Measurements from ENCODE around the gene SCMH1.
"Not testable (repeated sequence)": the region's sequence is repeated elsewhere in the genome, so short reads cannot be mapped to it uniquely, and the experiment has no call there.

The SCMH1 gene

GRCh38 chr1:41251120-41251519 is 9.0 kb upstream of the SCMH1 start:
- in situ Hi-C loops (cut with MboI; ENCODE audit: low sequenced_read_pairs) = not testable (repeated sequence)

- in situ Hi-C loops (cut with MboI; ENCODE audit: low sequenced_read_pairs) = no loop called here
Measured at GRCh38 chr1:41249319-41249718, 7.2 kb upstream of the SCMH1 start.

- in situ Hi-C loops (cut with MboI; ENCODE audit: low sequenced_read_pairs) = no loop called here
Measured at GRCh38 chr1:41246568-41246967, 4.5 kb upstream of the SCMH1 start.

- in situ Hi-C loops (cut with MboI; ENCODE audit: low sequenced_read_pairs) = no loop called here
Measured at GRCh38 chr1:41245659-41246058, 3.6 kb upstream of the SCMH1 start.

GRCh38 chr1:41243079-41243385 is 926 bp upstream of the SCMH1 start:
- in situ Hi-C loops (cut with MboI; ENCODE audit: low sequenced_read_pairs) = no loop called here

GRCh38 chr1:41242342-41243078 is 404 bp upstream of the SCMH1 start:
- in situ Hi-C loops (cut with MboI; ENCODE audit: low sequenced_read_pairs) = no loop called here

GRCh38 chr1:41241354-41241748 is 755 bp downstream of the SCMH1 start:
- in situ Hi-C loops (cut with MboI; ENCODE audit: low sequenced_read_pairs) = no loop called here

- in situ Hi-C loops (cut with MboI; ENCODE audit: low sequenced_read_pairs) = no loop called here
Measured at GRCh38 chr1:41240781-41241353, 1.2 kb downstream of the SCMH1 start.

GRCh38 chr1:41239988-41240610 is 2.0 kb downstream of the SCMH1 start:
- in situ Hi-C loops (cut with MboI; ENCODE audit: low sequenced_read_pairs) = no loop called here

GRCh38 chr1:41238311-41238988 is 3.7 kb downstream of the SCMH1 start:
- in situ Hi-C loops (cut with MboI; ENCODE audit: low sequenced_read_pairs) = no loop called here

GRCh38 chr1:41236781-41237180 is 5.3 kb downstream of the SCMH1 start:
- in situ Hi-C loops (cut with MboI; ENCODE audit: low sequenced_read_pairs) = no loop called here

- in situ Hi-C loops (cut with MboI; ENCODE audit: low sequenced_read_pairs) = no loop called here
Measured at GRCh38 chr1:41235893-41236292, 6.2 kb downstream of the SCMH1 start.

- in situ Hi-C loops (cut with MboI; ENCODE audit: low sequenced_read_pairs) = no loop called here
Measured at GRCh38 chr1:41233708-41234107, 8.4 kb downstream of the SCMH1 start.

GRCh38 chr1:41232305-41232704 is 9.8 kb downstream of the SCMH1 start:
- in situ Hi-C loops (cut with MboI; ENCODE audit: low sequenced_read_pairs) = no loop called here

- in situ Hi-C loops (cut with MboI; ENCODE audit: low sequenced_read_pairs) = no loop called here
Measured at GRCh38 chr1:41230656-41231055, 11.4 kb downstream of the SCMH1 start.

GRCh38 chr1:41229219-41229618 is 12.9 kb downstream of the SCMH1 start:
- in situ Hi-C loops (cut with MboI; ENCODE audit: low sequenced_read_pairs) = not testable (repeated sequence)

- in situ Hi-C loops (cut with MboI; ENCODE audit: low sequenced_read_pairs) = no loop called here
Measured at GRCh38 chr1:41226815-41227434, 15.2 kb downstream of the SCMH1 start.

- in situ Hi-C loops (cut with MboI; ENCODE audit: low sequenced_read_pairs) = no loop called here
Measured at GRCh38 chr1:41225495-41225894, 16.6 kb downstream of the SCMH1 start.

- in situ Hi-C loops (cut with MboI; ENCODE audit: low sequenced_read_pairs) = no loop called here
Measured at GRCh38 chr1:41222496-41222895, 19.6 kb downstream of the SCMH1 start.

GRCh38 chr1:41221995-41222394 is 20.1 kb downstream of the SCMH1 start:
- in situ Hi-C loops (cut with MboI; ENCODE audit: low sequenced_read_pairs) = no loop called here

- in situ Hi-C loops (cut with MboI; ENCODE audit: low sequenced_read_pairs) = no loop called here
Measured at GRCh38 chr1:41218152-41218551, 24.0 kb downstream of the SCMH1 start.

GRCh38 chr1:41217441-41217840 is 24.7 kb downstream of the SCMH1 start:
- in situ Hi-C loops (cut with MboI; ENCODE audit: low sequenced_read_pairs) = no loop called here

Data from HL-60/S4 (cell line).